DND-41 (cell line): ENCODE data around the gene C1orf74.

Experiments used
- ATAC-seq: fragments of 200-7000 bp; cut with Tn5 transposase; 3 replicates; pipeline ENCODE4 v1.9.1; 2021; ENCODE audit warnings: low read depth; ENCODE audit not compliant: insufficient read depth
- DNase-seq: peaks from one replicate; pipeline ENCODE4 v3.0.0-alpha.2; 2020
- H2AFZ ChIP-seq: 2 replicates; pipeline ENCODE4 v1.6.0; 2012; ENCODE audit warnings: low read depth, low read length
- H3K27ac ChIP-seq: 2 replicates; pipeline ENCODE4 v1.5.1; 2012; ENCODE audit warnings: low read length, inconsistent platforms
- H3K27me3 ChIP-seq: fragments of 200-600 bp; sonication (generic); 2 replicates; pipeline ENCODE4 v1.6.0; 2012; ENCODE audit warnings: low read length, mild to moderate bottlenecking, inconsistent platforms; ENCODE audit not compliant: insufficient read depth, poor library complexity
- H3K36me3 ChIP-seq: 2 replicates; pipeline ENCODE4 v1.5.1; 2012; ENCODE audit warnings: low read length, inconsistent platforms; ENCODE audit not compliant: insufficient read depth
- H3K4me1 ChIP-seq: 2 replicates; pipeline ENCODE4 v1.5.1; 2012; ENCODE audit warnings: mild to moderate bottlenecking, low read length; ENCODE audit not compliant: insufficient read depth
- H3K4me2 ChIP-seq: 2 replicates; pipeline ENCODE4 v1.6.0; 2012; ENCODE audit warnings: mild to moderate bottlenecking, moderate library complexity, low read length, inconsistent platforms; ENCODE audit not compliant: insufficient read depth
- H3K4me3 ChIP-seq, 2 experiments: fragments of 200-600 bp in 1 of 2; shearing (Covaris generic) in 1 of 2; 2 replicates each; pipeline ENCODE4 v1.5.1; 2012 to 2016; ENCODE audit warnings: inconsistent platforms in 2 of 2, low read length in 2 of 2, mild to moderate bottlenecking in 2 of 2, low read depth in 1 of 2, moderate library complexity in 1 of 2
- H3K79me2 ChIP-seq: 2 replicates; pipeline ENCODE4 v1.6.0; 2012; ENCODE audit warnings: low read length, inconsistent platforms; ENCODE audit not compliant: insufficient read depth
- H3K9ac ChIP-seq: 2 replicates; pipeline ENCODE4 v1.6.0; 2012; ENCODE audit warnings: low read depth, mild to moderate bottlenecking, inconsistent platforms, low read length, moderate library complexity
- H3K9me3 ChIP-seq: 2 replicates; pipeline ENCODE4 v1.5.1; 2012; ENCODE audit warnings: low read length, moderate library complexity, mild to moderate bottlenecking, inconsistent platforms; ENCODE audit not compliant: insufficient read depth, severe bottlenecking
- H4K20me1 ChIP-seq: 2 replicates; pipeline ENCODE4 v1.6.0; 2012; ENCODE audit warnings: low read length; ENCODE audit not compliant: insufficient read depth
- EZH2 ChIP-seq: IDR thresholded peaks from 3 replicates; pipeline ENCODE4 v1.6.1; 2012; ENCODE audit warnings: borderline replicate concordance, low read depth, mild to moderate bottlenecking, moderate library complexity, low read length, inconsistent platforms; ENCODE audit not compliant: severe bottlenecking
- TF ChIP-seq, protein P1 (sequence below): IDR thresholded peaks from 2 replicates; pipeline ENCODE4 v1.5.1; 2012; ENCODE audit warnings: borderline replicate concordance, low read length, moderate library complexity, mild to moderate bottlenecking; ENCODE audit not compliant: poor library complexity, severe bottlenecking; ENCODE audit errors: extremely low read depth

The C1orf74 gene

GRCh38 chr1:209769971-209770370 lies 14.4 kb downstream of the C1orf74 start:
- Histone ChIP-seq H3K27me3 (no peaks in the 10 kb centered on the region), H2AFZ (0 out of 2 replicates have a peak overlapping the region, but pooled peaks have one; percentile 7), H3K4me3 (peak overlapping the region in 1 of 2 experiments; percentile 51; a peak in 2 of 4 replicates), H3K27ac (peak overlapping the region; percentile 93), H4K20me1 (peaks cover 18% of the 10 kb centered on the region), H3K79me2 (peaks cover 6% of the 10 kb centered on the region; the same call in 1 of the 2 replicates), H3K9ac (peak overlapping the region; percentile 68), H3K9me3 (no peaks in the 10 kb centered on the region), H3K36me3 (peaks cover 34% of the 10 kb centered on the region), H3K4me1 (peaks cover 57% of the 10 kb centered on the region), H3K4me2 (peak overlapping the region; percentile 72)
- DNase-seq (no peak), ATAC-seq (no peak)
- TF ChIP-seq, protein P1, sequence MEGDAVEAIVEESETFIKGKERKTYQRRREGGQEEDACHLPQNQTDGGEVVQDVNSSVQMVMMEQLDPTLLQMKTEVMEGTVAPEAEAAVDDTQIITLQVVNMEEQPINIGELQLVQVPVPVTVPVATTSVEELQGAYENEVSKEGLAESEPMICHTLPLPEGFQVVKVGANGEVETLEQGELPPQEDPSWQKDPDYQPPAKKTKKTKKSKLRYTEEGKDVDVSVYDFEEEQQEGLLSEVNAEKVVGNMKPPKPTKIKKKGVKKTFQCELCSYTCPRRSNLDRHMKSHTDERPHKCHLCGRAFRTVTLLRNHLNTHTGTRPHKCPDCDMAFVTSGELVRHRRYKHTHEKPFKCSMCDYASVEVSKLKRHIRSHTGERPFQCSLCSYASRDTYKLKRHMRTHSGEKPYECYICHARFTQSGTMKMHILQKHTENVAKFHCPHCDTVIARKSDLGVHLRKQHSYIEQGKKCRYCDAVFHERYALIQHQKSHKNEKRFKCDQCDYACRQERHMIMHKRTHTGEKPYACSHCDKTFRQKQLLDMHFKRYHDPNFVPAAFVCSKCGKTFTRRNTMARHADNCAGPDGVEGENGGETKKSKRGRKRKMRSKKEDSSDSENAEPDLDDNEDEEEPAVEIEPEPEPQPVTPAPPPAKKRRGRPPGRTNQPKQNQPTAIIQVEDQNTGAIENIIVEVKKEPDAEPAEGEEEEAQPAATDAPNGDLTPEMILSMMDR = peak; percentile 17
- TF ChIP-seq EZH2 = no peak

DNA sequence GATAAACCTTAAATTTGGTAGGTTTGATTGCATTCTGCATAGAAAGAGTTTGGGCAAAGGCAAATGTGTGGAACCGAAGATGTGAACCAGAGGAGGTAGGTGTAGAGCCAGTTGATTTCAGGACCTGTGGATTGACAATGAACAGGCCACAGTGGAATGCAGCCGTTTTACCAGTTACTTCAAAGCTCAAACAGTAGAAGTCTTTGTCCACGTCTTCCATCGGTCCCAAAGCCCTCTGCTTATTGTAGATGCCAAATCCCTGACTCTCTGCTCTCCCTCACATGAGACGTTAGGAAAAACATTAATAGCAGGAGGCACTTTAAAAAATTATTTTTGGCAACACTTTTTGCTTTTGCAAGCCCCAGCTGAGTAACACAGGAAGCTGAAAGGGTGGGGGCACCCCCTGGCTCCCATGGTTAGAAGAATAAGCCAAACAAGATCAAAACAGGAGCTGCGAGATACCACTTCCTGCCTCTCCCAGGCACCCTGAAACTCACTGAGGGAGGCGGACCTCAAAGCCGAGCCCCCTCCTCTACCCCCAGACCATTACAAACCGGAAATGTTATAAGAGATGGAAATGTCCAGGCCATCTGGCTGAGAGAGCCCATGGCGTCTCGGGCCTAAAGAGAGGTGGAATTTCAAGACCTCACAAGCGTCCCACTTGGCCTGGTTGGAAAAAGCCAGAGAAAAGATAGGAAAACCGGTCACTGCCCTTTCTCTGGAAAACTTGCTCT lies 15.0 kb downstream of the C1orf74 start:
- H3K9ac ChIP-seq = peak overlapping the region; percentile 68
- peak overlapping the region; percentile 11 to 51; a peak in 2 of 4 replicates for H3K4me3 ChIP-seq
- H4K20me1 ChIP-seq = peaks cover 18% of the 10 kb centered on the region
- peak; percentile 69 for ATAC-seq
- no peak for TF ChIP-seq EZH2
- TF ChIP-seq, protein P1 = no peak
- H3K4me2 ChIP-seq = peak overlapping the region; percentile 72
- H2AFZ ChIP-seq = peak overlapping the region; percentile 20; the same call in 1 of the 2 replicates
- peak; percentile 91 for DNase-seq
- no peaks in the 10 kb centered on the region for H3K27me3 ChIP-seq
- no peaks in the 10 kb centered on the region for H3K9me3 ChIP-seq
- H3K27ac ChIP-seq = peak overlapping the region; percentile 93
- peaks cover 6% of the 10 kb centered on the region; the same call in 1 of the 2 replicates for H3K79me2 ChIP-seq
- peaks cover 57% of the 10 kb centered on the region for H3K4me1 ChIP-seq
- peaks cover 28% of the 10 kb centered on the region for H3K36me3 ChIP-seq

DNA sequence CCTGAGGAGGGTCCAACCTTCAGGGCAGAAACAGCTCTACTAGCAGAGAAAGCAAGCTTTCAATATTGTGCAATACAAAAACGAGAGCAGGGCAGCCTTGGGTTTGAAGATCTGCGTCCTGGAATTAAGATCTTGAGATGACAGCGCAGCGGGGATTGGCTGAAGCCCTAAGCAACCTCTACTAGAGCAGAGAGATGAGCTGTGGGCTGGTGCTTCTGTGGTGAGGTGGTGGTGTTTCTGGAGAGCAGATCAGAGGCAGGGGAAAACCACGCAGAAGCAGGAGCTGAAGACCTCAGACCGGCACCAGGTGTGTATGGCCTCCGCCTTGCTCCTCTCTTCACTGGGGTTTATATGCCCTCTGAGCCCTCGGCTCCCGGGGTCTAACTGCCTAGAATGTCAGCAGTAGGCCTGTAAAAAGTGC lies 16.0 kb downstream of the C1orf74 start:
- Histone ChIP-seq H3K9me3 (no peaks in the 10 kb centered on the region), H3K4me2 (peak overlapping the region; percentile 72), H3K4me3 (peak overlapping the region in 1 of 2 experiments; percentile 49; a peak in 2 of 4 replicates), H3K36me3 (peaks cover 32% of the 10 kb centered on the region), H3K79me2 (peaks cover 6% of the 10 kb centered on the region; the same call in 1 of the 2 replicates), H3K9ac (peak overlapping the region; percentile 68), H3K27me3 (no peaks in the 10 kb centered on the region), H2AFZ (no peak overlapping the region), H3K27ac (peak overlapping the region; percentile 93), H4K20me1 (peaks cover 18% of the 10 kb centered on the region), H3K4me1 (peaks cover 57% of the 10 kb centered on the region)
- TF ChIP-seq, protein P1 = no peak
- no peak for TF ChIP-seq EZH2
- DNase-seq (peak; percentile 94), ATAC-seq (peak; percentile 87)
